DND-41 (cell line): ENCODE measurements around the gene S1PR2.

Experiments
- CTCF ChIP-seq: IDR thresholded peaks from 2 replicates; pipeline ENCODE4 v1.5.1; 2012; ENCODE audit warnings: borderline replicate concordance, low read length, moderate library complexity, mild to moderate bottlenecking; ENCODE audit not compliant: poor library complexity, severe bottlenecking; ENCODE audit errors: extremely low read depth
- EZH2 ChIP-seq: IDR thresholded peaks from 3 replicates; pipeline ENCODE4 v1.6.1; 2012; ENCODE audit warnings: borderline replicate concordance, low read depth, mild to moderate bottlenecking, moderate library complexity, low read length, inconsistent platforms; ENCODE audit not compliant: severe bottlenecking

GRCh38 chr19:10278935-10279334, 47.8 kb upstream of the S1PR2 start:
- TF ChIP-seq CTCF (no peak), EZH2 (no peak)
